ENCODE results near the gene TCP10L.
A peak's percentile ranks its signal among the peaks of the same experiment; 100 is the strongest.
"Not testable (repeated sequence)": the region's sequence is repeated elsewhere in the genome, so short reads cannot be mapped to it uniquely, and the experiment has no call there.

The TCP10L gene

GRCh38 chr21:32585042-32585710 is at the start of gene TCP10L:
Gene TCP10L, minus strand, starts transcription at chr21:32585523. Its CDS starts 1,219 bp downstream, at chr21:32584304.
- DNase-seq (ENCODE audit: low spot score), result no peak

GRCh38 chr21:32626621-32627196 is 41.4 kb upstream of the TCP10L start:
- DNase-seq (ENCODE audit: low spot score), result no peak

- DNase-seq (ENCODE audit: low spot score), result not testable (repeated sequence)
These were observed 32.9 kb upstream of the TCP10L start for GRCh38 chr21:32618218-32618617.

GRCh38 chr21:32613436-32614043 is 28.2 kb upstream of the TCP10L start:
- DNase-seq (ENCODE audit: low spot score), result no peak

GRCh38 chr21:32612999-32613337 is 27.6 kb upstream of the TCP10L start:
- DNase-seq (ENCODE audit: low spot score), result no peak

- DNase-seq (ENCODE audit: low spot score), result peak; percentile 65
These were observed 27.0 kb upstream of the TCP10L start, which contains the start of gene CFAP298 for GRCh38 chr21:32612075-32612998. Gene CFAP298, minus strand, starts transcription at chr21:32612377. Its CDS starts 134 bp downstream, at chr21:32612243.

GRCh38 chr21:32611471-32611997 is 26.2 kb upstream of the TCP10L start:
- DNase-seq (ENCODE audit: low spot score), result peak; percentile 13

- not testable (repeated sequence) for DNase-seq (ENCODE audit: low spot score)
These were observed 25.6 kb upstream of the TCP10L start for GRCh38 chr21:32610940-32611339.

GRCh38 chr21:32608851-32609250 is 23.5 kb upstream of the TCP10L start:
- no peak for DNase-seq (ENCODE audit: low spot score)

- no peak for DNase-seq (ENCODE audit: low spot score)
These were observed 20.1 kb upstream of the TCP10L start for GRCh38 chr21:32605469-32605868.

GRCh38 chr21:32604464-32604863 is 19.1 kb upstream of the TCP10L start:
- DNase-seq (ENCODE audit: low spot score), result no peak

GRCh38 chr21:32603131-32603530 is 17.8 kb upstream of the TCP10L start:
- DNase-seq (ENCODE audit: low spot score), result no peak

- no peak for DNase-seq (ENCODE audit: low spot score)
These were observed 16.8 kb upstream of the TCP10L start for GRCh38 chr21:32602099-32602498.

GRCh38 chr21:32599526-32599925 is 14.2 kb upstream of the TCP10L start:
- no peak for DNase-seq (ENCODE audit: low spot score)

- no peak for DNase-seq (ENCODE audit: low spot score)
These were observed 13.8 kb upstream of the TCP10L start for GRCh38 chr21:32599091-32599490.

GRCh38 chr21:32597205-32597604 is 11.9 kb upstream of the TCP10L start:
- no peak for DNase-seq (ENCODE audit: low spot score)

- no peak for DNase-seq (ENCODE audit: low spot score)
These were observed 10.1 kb upstream of the TCP10L start for GRCh38 chr21:32595431-32595830.

GRCh38 chr21:32593690-32594089 is 8.4 kb upstream of the TCP10L start:
- DNase-seq (ENCODE audit: low spot score), result no peak

GRCh38 chr21:32592929-32593502 is 7.7 kb upstream of the TCP10L start:
- DNase-seq (ENCODE audit: low spot score), result peak; percentile 49

- DNase-seq (ENCODE audit: low spot score), result no peak
These were observed 4.8 kb upstream of the TCP10L start for GRCh38 chr21:32590130-32590529.

GRCh38 chr21:32587651-32588050 is 2.3 kb upstream of the TCP10L start:
- DNase-seq (ENCODE audit: low spot score), result no peak

GRCh38 chr21:32587120-32587519 is 1.8 kb upstream of the TCP10L start:
- no peak for DNase-seq (ENCODE audit: low spot score)
